Activated CD8-positive, alpha-beta memory T cell treated with anti-CD3 and anti-CD28 coated beads, Interleukin-2, amount 50 U/mL, for 1 hour (primary cell): ENCODE results near the gene NAA16.
"Not testable (repeated sequence)": the region's sequence is repeated elsewhere in the genome, so short reads cannot be mapped to it uniquely, and the experiment has no call there.

Experiments
- DNase-seq: peaks from one replicate; pipeline ENCODE4 v3.0.0-alpha.2; 2020; ENCODE audit errors: extremely low read depth

Gene NAA16

DNA sequence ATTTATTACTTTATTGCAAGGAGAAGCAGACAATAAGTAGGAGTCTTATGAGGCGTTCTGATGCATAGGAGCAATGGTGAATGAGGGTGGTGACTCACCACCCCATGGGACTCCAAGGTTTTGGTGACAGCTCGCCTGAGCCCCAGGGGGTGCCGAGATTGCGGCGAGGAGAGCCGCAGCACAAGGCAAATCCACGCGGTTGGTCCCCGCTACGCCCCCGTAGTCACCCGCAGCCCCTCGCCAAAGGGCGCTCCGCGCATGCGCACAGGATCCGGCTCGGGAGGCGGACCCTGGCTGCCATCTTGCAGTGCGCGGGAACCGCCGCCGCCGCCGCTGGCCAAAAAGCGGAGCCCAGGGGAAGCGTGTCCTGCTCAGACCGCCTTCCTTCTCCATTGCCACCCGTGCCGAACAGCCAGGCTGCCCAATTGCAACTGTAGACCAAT, at the start of gene NAA16:
NAA16 (plus strand) TSS at position 305 of the 443 bp plus-strand sequence. CDS start 262 bp downstream, outside the sequence.
- DNase-seq = peak; percentile 94

DNA sequence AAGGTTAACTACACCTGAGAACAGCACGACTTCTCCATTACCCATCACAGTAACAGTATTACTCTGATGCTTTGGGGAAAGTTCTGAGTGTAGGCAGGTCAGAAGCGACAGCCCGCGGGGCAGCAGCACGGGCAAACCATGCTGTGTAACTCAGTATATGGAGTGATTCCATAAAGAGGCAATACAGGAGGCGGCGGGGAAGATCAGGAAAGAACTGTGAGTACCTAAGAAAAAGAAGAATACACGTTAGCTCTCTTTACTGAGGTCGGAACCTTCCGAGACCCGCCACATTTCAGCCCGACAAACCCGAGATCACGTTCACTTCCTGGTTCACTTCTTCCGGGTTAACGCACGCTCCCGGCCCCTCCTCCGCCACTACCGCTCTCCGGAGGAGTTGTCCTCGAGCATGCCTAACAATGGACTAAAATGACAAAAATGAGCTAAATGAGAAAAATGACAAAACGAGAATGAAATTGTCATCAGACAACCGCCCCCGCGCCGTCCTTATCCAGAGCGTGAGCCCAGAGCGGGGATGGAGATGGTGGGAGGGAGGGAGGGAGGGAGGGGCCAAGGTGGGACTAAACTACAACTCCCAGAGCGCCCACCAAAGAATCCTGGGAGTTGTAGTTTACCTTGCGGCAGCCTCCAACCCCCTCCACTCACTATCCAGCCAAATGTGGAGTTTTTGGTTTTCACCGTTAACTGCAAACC, 47.7 kb upstream of the NAA16 start, which contains the start of gene MTRF1:
MTRF1 (minus strand) TSS at position 316 of the 711 bp plus-strand sequence. CDS start 2,669 bp downstream, outside the sequence.
- DNase-seq = peak; percentile 57

GRCh38 chr13:41267106-41267505, 44.0 kb upstream of the NAA16 start:
- DNase-seq = no peak

- DNase-seq = no peak
Observed at GRCh38 chr13:41268764-41269163, 42.3 kb upstream of the NAA16 start.

DNA sequence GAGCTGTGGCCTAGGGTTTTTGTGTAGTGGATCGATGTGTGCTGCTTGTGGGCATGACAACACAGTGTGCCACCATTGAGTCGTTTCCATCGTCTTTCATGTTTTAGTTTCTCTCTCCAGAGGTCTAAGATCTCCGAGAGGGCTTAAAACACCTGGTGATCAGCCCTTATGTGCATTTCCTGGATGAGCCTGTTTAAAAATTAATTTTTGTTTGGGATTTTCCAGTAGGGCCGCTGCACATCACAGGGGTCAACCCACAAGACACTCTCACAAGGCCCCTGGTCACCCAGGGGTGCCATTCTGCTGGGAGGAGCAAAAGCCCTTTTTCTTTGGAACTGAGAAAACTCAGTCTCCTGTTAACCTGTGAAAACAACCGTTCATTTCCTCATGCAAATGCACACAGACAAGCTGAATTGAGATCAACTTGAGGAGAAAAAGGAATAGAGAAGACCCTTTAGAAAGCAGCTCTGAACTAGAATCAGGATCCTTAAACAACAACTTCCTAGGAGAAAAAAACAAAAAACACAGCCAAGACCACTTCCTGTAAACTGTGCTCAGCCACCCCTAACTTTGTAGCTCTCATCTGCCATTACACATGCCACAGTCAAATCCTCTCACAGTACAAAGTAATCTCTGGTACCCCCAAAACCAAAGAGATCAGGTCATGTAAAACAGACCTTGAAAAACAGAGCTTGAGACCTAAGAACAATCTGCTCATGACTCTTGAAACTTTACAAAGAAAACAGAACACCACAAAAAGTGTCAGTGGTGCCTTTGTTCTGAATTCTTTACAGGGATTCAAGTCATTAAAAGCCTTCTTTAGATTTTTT, 39.4 kb upstream of the NAA16 start:
- DNase-seq = no peak

DNA sequence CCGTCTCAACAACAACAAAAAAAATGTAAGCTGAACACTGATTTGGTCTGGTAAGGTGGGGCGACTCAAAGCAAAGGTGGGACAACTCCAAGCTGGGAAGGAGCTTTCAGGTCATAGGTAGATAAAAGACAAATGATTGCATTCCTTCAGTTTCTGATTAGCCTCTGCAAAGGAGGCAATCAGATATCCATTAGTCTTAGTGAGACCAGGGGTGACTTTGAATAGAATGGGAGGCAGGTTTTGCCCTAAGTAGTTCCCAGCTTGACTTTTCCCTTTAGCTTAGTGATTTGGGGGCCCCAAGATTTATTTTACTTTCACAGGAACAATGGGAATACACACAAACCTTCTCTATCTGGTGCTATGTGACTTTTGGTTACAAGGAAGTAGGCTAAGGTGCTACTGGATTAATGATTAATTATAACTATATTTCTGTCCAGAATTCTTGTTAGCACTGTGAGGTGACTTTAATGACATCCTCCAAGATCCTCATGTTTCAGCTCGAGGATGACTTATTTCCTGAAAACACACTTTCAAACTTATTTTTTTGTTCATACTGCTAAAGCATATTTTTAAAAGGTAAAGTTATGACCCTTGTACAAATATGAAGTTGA, 37.1 kb upstream of the NAA16 start:
- DNase-seq = no peak

- no peak for DNase-seq
Observed at GRCh38 chr13:41274881-41275280, 36.2 kb upstream of the NAA16 start.

- no peak for DNase-seq
Observed at GRCh38 chr13:41276824-41277223, 34.2 kb upstream of the NAA16 start.

- not testable (repeated sequence) for DNase-seq
Observed at GRCh38 chr13:41279156-41279555, 31.9 kb upstream of the NAA16 start.

- DNase-seq = no peak
Observed at GRCh38 chr13:41282129-41282571, 28.9 kb upstream of the NAA16 start.

GRCh38 chr13:41284512-41285288, 26.4 kb upstream of the NAA16 start:
- no peak for DNase-seq

DNA sequence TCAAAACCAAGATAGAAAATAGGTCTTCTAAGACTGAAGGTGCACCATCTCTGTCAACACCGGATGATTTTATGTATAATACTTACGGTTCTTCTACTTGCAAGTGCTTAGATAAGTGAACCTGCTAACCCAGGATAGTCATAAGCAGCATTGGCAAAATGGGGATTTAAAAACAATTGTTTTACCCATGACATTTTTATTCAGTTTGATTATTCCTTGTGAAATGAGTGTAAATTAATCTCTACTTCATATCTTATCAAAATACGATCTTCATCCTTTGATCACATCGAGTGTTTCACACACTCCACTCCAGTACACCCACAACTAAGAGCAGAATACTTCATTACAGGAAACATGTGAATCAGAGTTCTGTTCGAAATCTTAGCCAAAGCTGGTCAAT, 24.7 kb upstream of the NAA16 start:
- DNase-seq = no peak

- DNase-seq = no peak
Observed at GRCh38 chr13:41289463-41289881, 21.6 kb upstream of the NAA16 start.

DNA sequence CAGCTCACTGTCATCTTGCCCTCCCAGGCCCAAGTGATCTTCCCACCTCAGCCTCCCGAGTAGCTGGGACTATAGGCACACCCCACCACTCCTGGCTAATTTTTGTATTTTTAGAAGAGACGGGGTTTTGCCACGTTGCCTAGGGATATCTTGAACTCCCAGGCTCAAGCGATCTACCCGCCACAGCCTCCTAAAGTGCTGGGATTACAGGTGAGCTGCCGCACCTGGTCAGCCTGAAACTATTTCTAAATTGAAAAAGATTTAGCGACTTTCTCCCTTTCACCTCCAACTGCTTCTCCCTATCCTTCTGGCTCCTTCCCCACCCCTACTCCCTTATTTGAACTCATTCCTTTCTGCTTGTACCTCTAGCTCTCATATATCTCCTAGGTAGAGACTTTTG, 19.8 kb upstream of the NAA16 start:
- DNase-seq = no peak

DNA sequence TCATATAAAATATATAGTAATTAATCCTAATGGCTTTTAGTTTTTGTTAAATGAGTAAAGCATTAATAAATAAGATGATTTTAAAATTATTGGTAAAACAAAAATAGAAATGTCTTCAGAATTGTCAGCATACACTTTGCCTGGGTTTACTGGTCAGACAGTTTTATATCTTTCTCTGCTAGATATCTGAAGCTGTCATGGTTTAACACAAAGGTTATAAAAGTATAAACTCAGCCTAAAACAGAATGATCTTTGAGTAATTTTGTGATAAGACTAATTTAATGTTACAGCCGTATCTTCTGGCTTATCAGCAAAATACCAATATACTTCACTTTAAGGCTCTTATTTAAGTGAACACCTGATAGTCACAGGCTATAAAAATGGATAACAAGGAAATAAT, 17.8 kb upstream of the NAA16 start:
- DNase-seq = no peak

GRCh38 chr13:41294914-41295313, 16.2 kb upstream of the NAA16 start:
- no peak for DNase-seq

DNA sequence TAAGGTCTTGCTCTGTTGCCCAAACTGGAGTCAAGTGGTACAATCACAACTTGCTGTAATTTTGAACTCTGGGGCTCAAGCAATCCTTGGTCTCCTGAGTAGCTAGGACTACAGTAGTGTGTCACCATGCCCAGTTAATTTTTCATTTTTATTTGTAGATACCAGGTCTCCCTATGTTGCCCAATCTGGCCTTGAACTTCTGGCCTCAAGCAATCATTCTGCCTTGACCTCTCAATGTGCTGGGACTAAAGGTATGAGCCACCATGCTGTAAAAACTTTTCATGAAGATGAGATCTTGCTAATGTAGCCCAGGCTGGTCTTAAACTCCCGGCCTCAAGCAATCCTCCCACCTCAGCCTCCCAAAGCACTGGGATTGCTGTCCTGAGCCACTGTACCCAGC, 15.1 kb upstream of the NAA16 start:
- DNase-seq = no peak

- no peak for DNase-seq
Observed at GRCh38 chr13:41296879-41297646, 14.0 kb upstream of the NAA16 start.

- no peak for DNase-seq
Observed at GRCh38 chr13:41299316-41300094, 11.6 kb upstream of the NAA16 start.

GRCh38 chr13:41302743-41303142, 8.3 kb upstream of the NAA16 start:
- DNase-seq = no peak
